HT-29 (cell line): ENCODE measurements around the gene OR13C9. TPM values are rescaled to one million over a fixed set of nuclear protein-coding genes. Genes with fewer than 3 reads are reported as not detected.
"Not testable (repeated sequence)": the region's sequence is repeated elsewhere in the genome, so short reads cannot be mapped to it uniquely, and the experiment has no call there.

Experiments
- DNase-seq: peaks from one replicate; pipeline ENCODE4 v3.0.0-alpha.2; 2015; ENCODE audit warnings: low spot score
- total RNA-seq: library from RNA; depleted of rRNA; stranded (reverse); fragments of >200 nt; shearing (Covaris generic); gene quantifications from 2 replicates; pipeline ENCODE4 v1.2.3, GENCODE V29; 2014; rRNA removed

Gene OR13C9, protein sequence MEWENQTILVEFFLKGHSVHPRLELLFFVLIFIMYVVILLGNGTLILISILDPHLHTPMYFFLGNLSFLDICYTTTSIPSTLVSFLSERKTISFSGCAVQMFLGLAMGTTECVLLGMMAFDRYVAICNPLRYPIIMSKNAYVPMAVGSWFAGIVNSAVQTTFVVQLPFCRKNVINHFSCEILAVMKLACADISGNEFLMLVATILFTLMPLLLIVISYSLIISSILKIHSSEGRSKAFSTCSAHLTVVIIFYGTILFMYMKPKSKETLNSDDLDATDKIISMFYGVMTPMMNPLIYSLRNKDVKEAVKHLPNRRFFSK
- not detected in 2 replicates for total RNA-seq

DNA sequence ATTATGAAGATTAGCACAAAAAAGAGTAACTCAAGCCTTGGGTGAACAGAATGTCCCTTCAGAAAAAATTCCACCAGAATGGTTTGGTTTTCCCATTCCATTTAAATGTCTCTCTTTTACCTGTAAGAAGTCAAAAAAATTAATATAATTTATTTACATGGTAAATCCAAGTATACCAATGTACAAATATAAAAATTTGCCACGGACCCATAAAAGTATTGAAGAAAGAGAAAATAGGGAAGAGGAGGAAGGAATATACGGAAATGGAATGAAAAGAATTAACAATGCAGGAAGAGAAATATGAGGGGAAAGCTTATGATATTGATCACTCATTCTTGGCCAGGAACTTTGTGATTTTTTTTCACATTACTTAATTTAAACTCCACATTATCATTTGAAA lies at the start of gene OR13C9:
Gene OR13C9, minus strand, starts transcription at position 101 of the 400 bp plus-strand sequence. Its CDS starts 0 bp downstream, at position 101.
- DNase-seq: no peak

DNA sequence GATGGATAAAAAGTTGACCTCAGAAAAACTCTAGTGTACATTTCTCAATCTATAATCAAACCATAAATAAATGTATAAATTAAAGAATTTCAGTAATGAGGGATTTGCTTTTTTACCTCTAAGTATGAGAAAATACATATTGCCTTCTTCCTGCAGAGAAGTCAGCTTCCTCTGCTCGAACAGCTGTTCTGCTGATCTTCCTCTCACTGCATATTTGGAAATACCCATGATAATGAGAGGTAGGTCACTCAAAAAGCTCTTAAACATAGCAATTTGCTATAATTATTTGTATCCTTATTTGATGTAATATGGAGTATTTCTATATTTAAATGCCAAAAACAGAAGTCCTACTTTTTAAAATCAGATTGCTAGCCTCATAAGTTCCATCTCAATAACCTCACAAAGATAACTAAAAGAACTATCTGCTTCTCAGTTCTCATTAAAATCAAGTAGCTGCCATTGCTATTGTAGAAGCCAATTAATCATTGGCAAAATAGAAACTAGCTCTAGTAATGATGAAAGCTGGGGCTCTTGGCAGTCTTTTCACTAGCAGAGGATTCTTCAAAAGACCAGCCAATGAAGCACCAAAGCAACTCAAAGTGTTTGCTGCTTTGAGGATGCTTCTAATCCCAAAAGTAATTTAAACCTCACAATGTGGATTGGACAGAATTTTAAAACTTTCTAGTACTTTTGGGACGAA lies 40.6 kb upstream of the OR13C9 start:
- no peak for DNase-seq

DNA sequence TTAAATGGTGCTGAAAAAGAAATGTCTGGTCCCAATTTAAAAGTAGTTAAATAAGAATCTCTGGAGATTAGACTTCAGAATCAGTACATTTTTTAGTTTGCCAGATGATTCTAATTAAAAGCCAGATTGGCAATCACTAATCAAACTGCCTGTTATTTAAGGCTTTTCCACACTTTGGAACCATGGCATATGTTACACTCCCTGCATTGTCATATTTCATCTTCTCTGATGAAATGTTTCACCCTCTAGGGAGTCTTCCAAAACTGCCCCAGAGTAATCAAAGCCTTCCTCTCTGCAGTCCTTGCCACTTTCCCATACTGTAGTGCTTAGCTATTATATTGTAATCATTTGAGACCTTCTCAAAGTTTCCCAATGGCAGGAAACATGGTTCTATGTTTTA lies 17.5 kb upstream of the OR13C9 start:
- no peak for DNase-seq

DNA sequence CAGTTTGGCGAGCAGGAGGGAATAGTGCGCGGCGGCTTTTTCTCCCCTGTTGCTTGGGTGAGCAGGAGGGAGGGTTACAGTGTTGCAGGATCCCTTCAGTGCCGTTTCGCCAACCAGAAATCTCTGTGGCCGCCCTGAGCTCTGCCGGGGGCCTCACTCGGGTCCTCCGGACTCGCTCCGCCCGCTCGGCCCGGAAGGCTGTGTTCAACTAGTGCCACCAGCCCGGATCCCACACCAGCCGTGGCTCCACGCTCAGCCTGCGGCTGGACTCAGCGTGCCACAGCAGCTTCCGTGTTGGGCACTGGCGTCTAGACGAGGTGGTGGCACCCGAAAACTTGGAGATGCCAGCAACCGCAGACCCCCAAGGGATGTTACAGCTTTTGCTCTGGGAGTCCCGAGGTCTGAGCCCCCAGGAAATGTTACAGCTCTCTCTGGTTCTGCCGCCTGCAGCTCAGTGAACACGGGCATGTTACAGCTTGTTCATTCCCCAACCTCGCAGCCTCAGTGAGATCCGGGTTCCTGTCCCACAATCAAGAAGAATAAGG lies 16.0 kb upstream of the OR13C9 start:
- no peak for DNase-seq

DNA sequence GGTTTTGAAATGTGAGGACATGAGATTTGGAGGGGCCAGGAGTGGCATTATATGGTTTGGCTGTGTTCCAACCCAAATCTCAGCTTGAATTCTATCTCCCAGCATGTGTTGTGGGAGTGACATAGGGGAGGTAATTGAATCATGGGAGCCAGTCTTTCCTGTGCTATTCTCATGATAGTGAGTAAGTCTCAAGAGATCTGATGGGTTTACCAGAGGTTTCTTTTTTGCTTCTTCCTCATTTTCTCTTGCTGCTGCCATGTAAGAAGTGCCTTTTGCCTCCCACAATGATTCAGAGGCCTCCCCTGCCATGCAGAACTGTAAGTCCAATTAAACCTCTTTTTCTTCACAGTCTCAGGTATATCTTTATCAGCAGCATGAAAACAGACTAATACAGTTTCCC lies 8.0 kb upstream of the OR13C9 start:
- not testable (repeated sequence) for DNase-seq

DNA sequence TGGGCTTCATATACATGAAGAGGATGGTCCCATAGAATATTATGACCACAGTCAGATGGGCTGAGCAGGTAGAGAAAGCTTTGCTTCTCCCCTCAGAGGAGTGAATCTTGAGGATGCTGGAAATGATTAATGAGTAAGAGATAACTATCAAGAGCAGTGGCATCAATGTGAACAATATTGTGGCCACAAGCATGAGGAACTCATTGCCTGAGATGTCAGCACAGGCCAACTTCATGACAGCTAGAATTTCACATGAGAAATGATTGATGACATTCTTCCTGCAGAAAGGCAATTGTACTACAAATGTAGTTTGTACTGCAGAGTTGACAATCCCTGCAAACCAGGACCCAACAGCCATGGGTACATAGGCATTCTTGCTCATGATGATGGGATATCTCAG lies 586 bp downstream of the OR13C9 start:
- DNase-seq: no peak

DNA sequence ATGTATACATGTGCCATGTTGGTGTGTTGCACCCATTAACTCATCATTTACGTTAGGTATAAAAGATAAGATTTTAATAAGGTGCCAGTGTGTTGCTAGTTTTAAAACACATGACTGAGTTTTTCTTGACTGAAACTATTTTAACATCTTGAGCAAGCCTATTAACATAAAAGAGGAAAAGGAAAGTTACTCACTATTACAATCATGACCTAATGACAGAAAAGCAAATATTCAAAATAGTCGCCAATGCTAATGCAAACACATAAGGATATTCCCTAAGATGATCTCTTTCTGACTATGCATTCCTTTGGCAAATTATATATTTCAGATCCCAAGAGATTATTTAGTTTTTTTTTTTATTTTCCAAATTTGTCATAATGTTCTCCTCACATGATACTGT lies 6.8 kb downstream of the OR13C9 start:
- no peak for DNase-seq

DNA sequence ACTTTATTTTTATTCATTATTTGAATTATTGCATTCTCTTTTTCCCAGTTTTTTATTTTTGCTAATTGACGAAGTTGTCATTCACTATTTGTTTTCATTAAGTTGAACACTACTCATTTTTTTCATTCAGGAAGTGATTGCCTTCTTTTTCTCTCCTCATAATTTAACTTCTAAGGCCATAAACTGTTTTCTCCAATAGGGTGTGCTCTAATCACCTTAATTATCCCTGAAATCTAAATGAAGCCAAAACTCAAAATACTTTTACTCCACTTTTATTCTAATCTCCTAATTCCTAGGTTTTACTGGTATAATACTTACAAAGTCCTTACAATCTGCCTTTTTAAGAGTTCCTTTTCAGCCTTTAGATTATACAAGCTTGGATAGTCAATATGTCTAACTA lies 9.7 kb downstream of the OR13C9 start:
- peak; percentile 23 for DNase-seq

DNA sequence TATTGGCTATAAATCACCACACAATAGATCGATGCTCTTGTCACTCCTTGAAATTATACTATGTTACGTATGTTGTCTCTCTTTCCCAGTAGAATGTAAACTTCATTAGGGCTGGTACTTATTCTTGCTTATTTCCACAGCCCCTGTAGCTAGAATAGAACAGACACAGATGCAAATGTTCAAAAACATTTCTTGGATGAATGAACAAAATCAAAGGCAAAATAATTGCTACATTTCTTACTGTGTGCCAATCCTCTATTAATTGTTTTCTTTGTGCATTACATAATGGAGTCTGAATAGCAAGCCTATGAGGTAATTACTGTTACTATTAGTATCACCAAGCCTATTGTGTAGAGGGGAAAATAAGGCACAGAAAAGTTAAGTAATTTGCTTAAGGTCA lies 11.9 kb downstream of the OR13C9 start:
- no peak for DNase-seq

DNA sequence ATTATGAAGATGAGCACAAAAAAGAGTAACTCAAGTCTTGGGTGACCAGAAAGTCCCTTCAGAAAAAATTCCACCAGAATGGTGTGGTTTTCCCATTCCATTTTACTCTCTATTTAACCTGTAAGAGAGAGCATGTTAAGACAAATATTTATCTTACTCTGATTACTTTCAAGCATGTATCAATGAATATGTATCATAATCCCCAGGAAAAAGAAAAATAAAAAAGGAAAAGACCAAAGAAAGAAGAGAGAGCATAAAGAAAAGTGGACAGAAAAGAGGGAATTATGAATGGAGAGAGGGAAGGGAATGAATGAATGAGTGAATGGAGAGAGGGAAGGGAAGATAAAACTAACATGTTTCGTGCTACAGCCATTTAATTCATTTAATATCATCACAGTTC lies 12.5 kb downstream of the OR13C9 start, which contains the start of gene OR13C2:
Gene OR13C2, minus strand, starts transcription at position 101 of the 400 bp plus-strand sequence. Its CDS starts 0 bp downstream, at position 101.
- DNase-seq: not testable (repeated sequence)

DNA sequence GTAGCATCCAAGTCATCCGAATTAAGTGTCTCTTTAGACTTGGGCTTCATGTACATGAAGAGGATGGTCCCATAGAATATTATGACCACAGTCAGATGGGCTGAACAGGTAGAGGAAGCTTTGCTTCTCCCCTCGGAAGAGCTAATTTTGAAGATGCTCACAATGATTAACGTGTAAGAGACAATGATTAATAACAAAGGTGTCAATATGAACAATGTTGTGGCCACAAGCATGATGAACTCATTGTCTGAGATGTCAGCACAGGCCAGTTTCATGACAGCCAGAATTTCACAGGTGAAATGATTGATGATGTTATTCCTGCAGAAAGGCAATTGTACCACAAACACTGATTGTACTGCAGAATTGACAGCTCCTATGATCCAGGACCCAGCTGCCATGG lies 13.2 kb downstream of the OR13C9 start:
- no peak for DNase-seq

DNA sequence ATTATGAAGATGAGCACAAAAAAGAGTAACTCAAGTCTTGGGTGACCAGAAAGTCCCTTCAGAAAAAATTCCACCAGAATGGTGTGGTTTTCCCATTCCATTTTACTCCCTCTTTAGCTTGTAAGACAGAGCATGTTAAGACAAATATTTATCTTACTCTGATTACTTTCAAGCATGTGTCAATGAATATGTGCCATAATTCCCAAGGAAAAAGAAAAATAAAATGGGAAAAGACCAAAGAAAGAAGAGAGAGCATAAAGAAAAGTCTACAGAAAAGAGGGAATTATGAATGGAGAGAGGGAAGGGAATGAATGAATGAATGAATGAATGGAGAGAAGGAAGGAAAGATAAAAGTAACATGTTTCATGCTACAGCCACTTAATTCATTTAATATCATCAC lies 18.7 kb downstream of the OR13C9 start, which contains the start of gene OR13C5:
Gene OR13C5, minus strand, starts transcription at position 101 of the 400 bp plus-strand sequence. Its CDS starts 0 bp downstream, at position 101.
- DNase-seq: not testable (repeated sequence)

DNA sequence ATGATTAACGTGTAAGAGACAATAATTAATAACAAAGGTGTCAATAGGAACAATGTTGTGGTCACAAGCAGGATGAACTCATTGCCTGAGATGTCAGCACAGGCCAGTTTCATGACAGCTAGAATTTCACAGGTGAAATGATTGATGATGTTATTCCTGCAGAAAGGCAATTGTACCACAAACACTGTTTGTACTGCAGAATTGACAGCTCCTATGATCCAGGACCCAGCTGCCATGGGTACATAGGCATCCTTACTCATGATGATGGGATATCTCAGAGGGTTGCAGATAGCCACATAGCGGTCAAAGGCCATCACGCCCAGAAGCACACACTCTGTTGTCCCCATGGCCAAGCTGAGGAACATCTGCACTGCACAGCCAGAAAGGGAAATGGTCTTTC lies 19.3 kb downstream of the OR13C9 start:
- DNase-seq: not testable (repeated sequence)

DNA sequence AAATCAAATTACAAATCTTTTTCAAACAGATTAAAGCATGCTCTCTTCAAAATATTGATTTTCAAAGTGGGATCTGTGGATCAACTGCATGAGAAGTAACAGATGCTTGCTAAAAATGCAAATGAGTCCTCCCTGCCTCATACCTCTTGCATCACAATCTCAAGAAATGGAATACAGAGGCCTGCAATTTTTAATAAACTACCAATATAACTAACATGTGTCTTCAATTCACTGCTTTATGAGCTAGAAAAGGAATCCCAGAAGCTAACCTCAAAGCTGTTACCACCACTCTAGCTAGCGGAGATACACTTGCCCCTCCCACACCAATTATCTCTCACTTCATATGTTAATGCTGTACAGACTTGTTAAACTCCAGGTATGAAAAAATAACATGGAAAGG lies 28.4 kb downstream of the OR13C9 start:
- DNase-seq: no peak

DNA sequence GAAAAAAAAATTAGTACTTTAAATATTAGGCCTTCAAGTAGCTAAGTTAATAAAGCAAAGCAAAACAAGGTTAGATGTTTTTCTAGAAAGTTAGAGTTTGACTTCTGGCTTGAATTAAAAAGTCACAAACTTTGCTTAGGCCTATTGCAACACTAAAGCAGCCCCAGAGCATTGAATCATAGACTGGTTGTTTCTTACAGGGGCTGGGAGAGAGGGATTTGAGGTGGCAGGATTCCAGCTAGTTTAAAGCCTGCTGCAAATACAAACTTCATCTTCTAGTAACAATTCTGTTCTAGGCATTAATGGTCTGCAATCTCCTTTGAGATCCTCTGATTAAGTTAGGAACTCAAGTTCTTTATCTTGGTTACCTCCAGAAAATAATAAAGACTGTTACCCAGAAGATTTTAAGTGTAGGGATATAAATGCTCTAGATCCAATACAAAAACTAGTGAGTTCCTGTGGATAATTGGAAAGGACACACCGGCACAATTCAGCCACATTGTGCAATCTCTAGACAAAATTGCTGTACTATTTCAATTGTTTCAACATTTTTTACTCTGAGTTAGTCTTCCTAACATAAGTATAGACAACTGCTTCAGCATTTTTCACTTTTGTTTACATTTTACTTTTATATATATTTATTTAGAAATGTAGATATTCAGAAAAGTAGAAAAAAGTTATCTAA lies 31.4 kb downstream of the OR13C9 start:
- no peak for DNase-seq

DNA sequence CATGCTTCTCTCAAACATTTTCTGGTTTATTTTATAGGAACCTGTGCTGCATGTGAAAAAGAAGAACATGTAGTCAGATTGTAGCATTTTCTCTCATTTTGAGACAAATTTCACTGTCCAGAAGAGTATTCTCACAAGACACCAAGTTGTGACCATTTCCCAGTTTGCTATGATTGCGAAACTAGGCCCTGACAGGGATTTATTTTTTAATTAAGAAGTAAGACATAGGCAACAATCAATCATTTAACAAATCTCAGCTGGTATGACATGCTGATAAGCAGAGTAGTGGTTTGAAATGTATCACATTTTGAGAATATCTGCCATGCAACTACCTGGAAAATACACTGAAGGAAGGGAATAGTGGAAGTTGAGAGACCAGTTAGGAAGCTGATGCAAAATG lies 37.4 kb downstream of the OR13C9 start:
- no peak for DNase-seq

DNA sequence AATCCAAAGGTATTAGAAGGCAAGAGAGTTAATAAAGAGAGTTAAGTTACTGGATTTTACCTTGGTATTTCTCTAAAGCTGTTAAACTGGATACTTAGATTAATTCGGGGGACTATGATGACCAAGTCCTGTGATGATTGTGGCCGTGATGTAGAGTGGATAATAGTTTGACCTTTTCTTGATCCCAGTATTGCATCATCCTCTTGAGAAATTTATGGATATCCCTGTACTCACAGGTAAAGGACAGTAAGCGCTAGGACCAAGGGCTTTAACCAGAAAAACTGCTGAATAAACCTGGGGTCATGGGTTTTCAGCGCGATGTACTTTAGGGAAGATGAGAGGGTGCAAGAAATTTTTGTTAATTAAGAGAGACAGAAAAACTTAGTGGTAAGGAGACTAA lies 40.7 kb downstream of the OR13C9 start:
- DNase-seq: no peak

DNA sequence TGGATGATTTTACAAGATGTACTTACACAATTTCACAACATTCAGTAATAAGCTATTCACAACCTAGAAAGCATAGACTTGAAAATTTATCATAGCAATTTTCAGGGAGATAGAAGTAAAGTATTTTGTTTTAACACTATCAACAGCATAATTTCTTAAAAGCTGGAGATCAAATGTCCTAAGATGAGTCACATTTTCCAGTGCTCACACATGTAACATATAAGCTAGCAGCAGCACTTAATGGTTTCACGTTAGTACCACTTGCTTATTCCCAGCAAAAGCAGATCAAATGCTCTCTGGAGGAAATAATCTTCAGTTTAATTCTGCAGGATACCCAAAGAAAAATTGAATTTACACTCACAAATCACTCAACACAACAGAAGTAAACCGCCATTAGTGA lies 42.5 kb downstream of the OR13C9 start:
- DNase-seq: no peak

DNA sequence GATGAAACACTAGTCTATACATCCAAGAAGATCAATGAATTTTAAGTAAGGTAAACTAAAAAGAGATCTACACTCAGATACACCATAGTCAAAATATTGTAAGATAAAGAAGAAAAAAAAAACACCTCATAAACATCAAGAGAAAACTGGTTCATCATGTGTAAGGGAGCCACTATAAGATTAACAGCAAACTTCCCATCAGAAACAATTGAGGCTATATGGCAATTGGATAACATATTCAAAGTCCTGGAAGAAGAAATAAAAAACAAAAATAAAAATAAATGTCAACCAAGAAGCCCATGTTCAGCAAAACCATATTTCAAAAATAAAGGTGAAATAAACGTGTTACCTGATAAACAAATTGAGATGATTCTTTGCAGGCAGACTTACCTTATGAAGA lies 45.4 kb downstream of the OR13C9 start:
- DNase-seq: no peak

DNA sequence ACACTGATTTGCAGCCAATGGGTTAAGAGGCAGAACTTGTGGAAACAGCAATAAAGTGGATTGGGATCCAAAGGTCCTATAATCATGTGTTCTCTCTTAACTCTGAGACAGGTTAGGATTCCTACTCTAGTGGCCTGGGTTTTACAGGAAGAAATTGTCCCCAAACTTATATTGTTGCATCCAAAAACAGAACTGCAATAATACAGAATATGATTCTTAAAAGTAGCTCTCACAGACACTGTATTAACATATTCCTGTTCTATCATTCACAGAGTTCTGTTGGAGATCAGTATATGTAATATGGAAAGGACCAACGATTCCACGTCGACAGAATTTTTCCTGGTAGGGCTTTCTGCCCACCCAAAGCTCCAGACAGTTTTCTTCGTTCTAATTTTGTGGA lies 49.1 kb downstream of the OR13C9 start, which contains the start of gene OR13C8:
Gene OR13C8, plus strand, starts transcription at position 301 of the 400 bp plus-strand sequence. Its CDS starts 0 bp downstream, at position 301.
- no peak for DNase-seq
